ENCODE measurements around the gene RPE65.

RPE65 gene

GRCh38 chr1:68454534-68454933 is 4.8 kb upstream of the RPE65 start:
- no peaks in the 10 kb centered on the region for H3K4me1 ChIP-seq (ENCODE audit: control insufficient read depth, insufficient read depth, low read length, poor library complexity, severe bottlenecking)
- H3K4me3 ChIP-seq (ENCODE audit: insufficient read depth, low read depth, low read length, poor library complexity, severe bottlenecking): no peak overlapping the region
- no peaks in the 10 kb centered on the region for H3K36me3 ChIP-seq (ENCODE audit: control insufficient read depth, insufficient read depth, low read length)
- H3K27me3 ChIP-seq (replicated peaks; ENCODE audit: control insufficient read depth, insufficient read depth, low read length, poor library complexity, severe bottlenecking): no peaks in the 10 kb centered on the region
- H3K9me3 ChIP-seq (ENCODE audit: control insufficient read depth, low read length): no peaks in the 10 kb centered on the region
- no peak overlapping the region for H3K27ac ChIP-seq (ENCODE audit: insufficient read depth, low read length, poor library complexity, severe bottlenecking)
- DNase-seq: no peak

- Histone ChIP-seq H3K27me3 (replicated peaks; ENCODE audit: control insufficient read depth, insufficient read depth, low read length, poor library complexity, severe bottlenecking) (no peaks in the 10 kb centered on the region), H3K4me3 (ENCODE audit: insufficient read depth, low read depth, low read length, poor library complexity, severe bottlenecking) (no peak overlapping the region), H3K36me3 (ENCODE audit: control insufficient read depth, insufficient read depth, low read length) (no peaks in the 10 kb centered on the region), H3K27ac (ENCODE audit: insufficient read depth, low read length, poor library complexity, severe bottlenecking) (no peak overlapping the region), H3K4me1 (ENCODE audit: control insufficient read depth, insufficient read depth, low read length, poor library complexity, severe bottlenecking) (no peaks in the 10 kb centered on the region), H3K9me3 (ENCODE audit: control insufficient read depth, low read length) (no peaks in the 10 kb centered on the region)
- DNase-seq: no peak
Measured at GRCh38 chr1:68453060-68453670, 3.4 kb upstream of the RPE65 start.

DNA sequence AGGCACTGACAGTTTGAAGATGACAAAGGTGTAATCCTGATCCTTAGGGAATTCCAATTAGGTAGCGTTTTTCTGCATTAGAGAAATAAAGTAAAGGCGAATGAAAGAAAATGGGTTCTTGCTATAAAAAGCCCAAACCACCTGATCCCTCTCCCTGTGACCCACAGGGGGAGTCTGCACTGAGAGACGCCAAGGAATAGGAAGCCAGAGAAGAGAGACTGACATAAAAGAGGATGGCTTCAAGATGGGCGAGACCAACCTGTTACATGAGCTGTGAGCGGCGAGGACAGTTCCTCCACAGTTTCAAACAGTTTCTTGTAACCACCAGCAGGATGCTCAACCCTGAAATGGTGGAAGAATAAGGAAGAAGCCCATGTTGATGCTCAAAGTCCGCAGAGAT is 1.4 kb downstream of the RPE65 start:
- Histone ChIP-seq H3K36me3 (ENCODE audit: control insufficient read depth, insufficient read depth, low read length) (no peaks in the 10 kb centered on the region), H3K27me3 (replicated peaks; ENCODE audit: control insufficient read depth, insufficient read depth, low read length, poor library complexity, severe bottlenecking) (no peaks in the 10 kb centered on the region), H3K4me1 (ENCODE audit: control insufficient read depth, insufficient read depth, low read length, poor library complexity, severe bottlenecking) (no peaks in the 10 kb centered on the region), H3K9me3 (ENCODE audit: control insufficient read depth, low read length) (no peaks in the 10 kb centered on the region), H3K4me3 (ENCODE audit: insufficient read depth, low read depth, low read length, poor library complexity, severe bottlenecking) (no peak overlapping the region), H3K27ac (ENCODE audit: insufficient read depth, low read length, poor library complexity, severe bottlenecking) (no peak overlapping the region)
- no peak for DNase-seq

GRCh38 chr1:68445709-68446108 is 4.0 kb downstream of the RPE65 start:
- no peak overlapping the region for H3K27ac ChIP-seq (ENCODE audit: insufficient read depth, low read length, poor library complexity, severe bottlenecking)
- no peak for DNase-seq

GRCh38 chr1:68442822-68443556 is 6.8 kb downstream of the RPE65 start:
- Histone ChIP-seq H3K36me3 (ENCODE audit: control insufficient read depth, insufficient read depth, low read length) (no peaks in the 10 kb centered on the region), H3K4me3 (ENCODE audit: insufficient read depth, low read depth, low read length, poor library complexity, severe bottlenecking) (no peak overlapping the region), H3K27ac (ENCODE audit: insufficient read depth, low read length, poor library complexity, severe bottlenecking) (no peak overlapping the region)

More at GRCh38 chr1:68445709-68446108, 4.0 kb downstream of the RPE65 start:
- Histone ChIP-seq H3K4me1 (ENCODE audit: control insufficient read depth, insufficient read depth, low read length, poor library complexity, severe bottlenecking) (no peaks in the 10 kb centered on the region), H3K36me3 (ENCODE audit: control insufficient read depth, insufficient read depth, low read length) (no peaks in the 10 kb centered on the region), H3K9me3 (ENCODE audit: control insufficient read depth, low read length) (no peaks in the 10 kb centered on the region), H3K27me3 (replicated peaks; ENCODE audit: control insufficient read depth, insufficient read depth, low read length, poor library complexity, severe bottlenecking) (no peaks in the 10 kb centered on the region), H3K4me3 (ENCODE audit: insufficient read depth, low read depth, low read length, poor library complexity, severe bottlenecking) (no peak overlapping the region)

GRCh38 chr1:68442006-68442405 is 7.7 kb downstream of the RPE65 start:
- H3K27me3 ChIP-seq (replicated peaks; ENCODE audit: control insufficient read depth, insufficient read depth, low read length, poor library complexity, severe bottlenecking): no peaks in the 10 kb centered on the region
- H3K4me3 ChIP-seq (ENCODE audit: insufficient read depth, low read depth, low read length, poor library complexity, severe bottlenecking): no peak overlapping the region
- H3K36me3 ChIP-seq (ENCODE audit: control insufficient read depth, insufficient read depth, low read length): no peaks in the 10 kb centered on the region
- no peak overlapping the region for H3K27ac ChIP-seq (ENCODE audit: insufficient read depth, low read length, poor library complexity, severe bottlenecking)
- no peaks in the 10 kb centered on the region for H3K9me3 ChIP-seq (ENCODE audit: control insufficient read depth, low read length)
- no peak for DNase-seq
- no peaks in the 10 kb centered on the region for H3K4me1 ChIP-seq (ENCODE audit: control insufficient read depth, insufficient read depth, low read length, poor library complexity, severe bottlenecking)

More at GRCh38 chr1:68442822-68443556, 6.8 kb downstream of the RPE65 start:
- Histone ChIP-seq H3K4me1 (ENCODE audit: control insufficient read depth, insufficient read depth, low read length, poor library complexity, severe bottlenecking) (no peaks in the 10 kb centered on the region), H3K27me3 (replicated peaks; ENCODE audit: control insufficient read depth, insufficient read depth, low read length, poor library complexity, severe bottlenecking) (no peaks in the 10 kb centered on the region), H3K9me3 (ENCODE audit: control insufficient read depth, low read length) (no peaks in the 10 kb centered on the region)
- no peak for DNase-seq

DNA sequence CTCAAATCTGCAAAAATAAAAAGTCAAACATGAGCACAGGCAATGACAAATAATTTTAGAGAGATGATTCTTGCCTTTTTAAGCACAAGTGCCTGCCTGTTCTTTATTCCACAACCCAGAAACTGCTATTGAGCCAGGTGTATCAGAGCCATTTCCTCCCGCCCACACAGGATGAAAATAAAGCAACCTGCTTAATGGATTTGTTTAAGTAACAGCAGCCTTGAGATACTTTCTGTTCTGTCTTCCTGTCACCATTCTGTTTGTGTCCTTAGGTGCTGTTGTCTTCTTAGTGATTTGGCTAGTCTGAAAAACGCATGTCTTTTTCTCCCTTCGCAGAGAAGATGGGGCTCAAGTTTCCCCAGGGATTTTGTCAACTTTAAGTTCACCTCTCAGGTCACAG is 11.4 kb downstream of the RPE65 start:
- H3K27me3 ChIP-seq (replicated peaks; ENCODE audit: control insufficient read depth, insufficient read depth, low read length, poor library complexity, severe bottlenecking): no peaks in the 10 kb centered on the region
- no peaks in the 10 kb centered on the region for H3K9me3 ChIP-seq (ENCODE audit: control insufficient read depth, low read length)
- DNase-seq: no peak
- no peak overlapping the region for H3K4me3 ChIP-seq (ENCODE audit: insufficient read depth, low read depth, low read length, poor library complexity, severe bottlenecking)
- no peaks in the 10 kb centered on the region for H3K4me1 ChIP-seq (ENCODE audit: control insufficient read depth, insufficient read depth, low read length, poor library complexity, severe bottlenecking)
- H3K36me3 ChIP-seq (ENCODE audit: control insufficient read depth, insufficient read depth, low read length): no peaks in the 10 kb centered on the region
- no peak overlapping the region for H3K27ac ChIP-seq (ENCODE audit: insufficient read depth, low read length, poor library complexity, severe bottlenecking)

DNA sequence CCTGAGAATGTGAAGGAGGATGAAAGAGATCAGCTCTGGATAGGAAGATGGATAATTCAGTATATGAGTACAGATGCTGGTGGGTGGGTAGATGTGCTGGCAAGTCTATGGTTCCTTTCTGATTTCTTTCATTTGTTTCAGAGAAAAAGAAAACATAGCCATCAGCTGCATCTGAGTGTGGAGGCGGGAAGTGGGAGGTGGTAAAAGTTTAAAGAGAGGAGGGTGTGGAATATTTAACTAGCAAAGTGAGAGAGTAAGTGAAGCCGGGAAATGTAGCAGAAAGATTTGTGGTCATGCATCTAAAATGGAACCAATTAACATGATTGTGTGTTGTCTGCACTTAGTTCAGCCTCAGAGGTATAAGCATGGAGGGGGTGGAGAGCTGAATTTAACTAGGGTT is 16.4 kb downstream of the RPE65 start:
- Histone ChIP-seq H3K4me3 (ENCODE audit: insufficient read depth, low read depth, low read length, poor library complexity, severe bottlenecking) (no peak overlapping the region), H3K27ac (ENCODE audit: insufficient read depth, low read length, poor library complexity, severe bottlenecking) (no peak overlapping the region), H3K9me3 (ENCODE audit: control insufficient read depth, low read length) (no peaks in the 10 kb centered on the region), H3K4me1 (ENCODE audit: control insufficient read depth, insufficient read depth, low read length, poor library complexity, severe bottlenecking) (no peaks in the 10 kb centered on the region), H3K36me3 (ENCODE audit: control insufficient read depth, insufficient read depth, low read length) (no peaks in the 10 kb centered on the region), H3K27me3 (replicated peaks; ENCODE audit: control insufficient read depth, insufficient read depth, low read length, poor library complexity, severe bottlenecking) (no peaks in the 10 kb centered on the region)
- no peak for DNase-seq

DNA sequence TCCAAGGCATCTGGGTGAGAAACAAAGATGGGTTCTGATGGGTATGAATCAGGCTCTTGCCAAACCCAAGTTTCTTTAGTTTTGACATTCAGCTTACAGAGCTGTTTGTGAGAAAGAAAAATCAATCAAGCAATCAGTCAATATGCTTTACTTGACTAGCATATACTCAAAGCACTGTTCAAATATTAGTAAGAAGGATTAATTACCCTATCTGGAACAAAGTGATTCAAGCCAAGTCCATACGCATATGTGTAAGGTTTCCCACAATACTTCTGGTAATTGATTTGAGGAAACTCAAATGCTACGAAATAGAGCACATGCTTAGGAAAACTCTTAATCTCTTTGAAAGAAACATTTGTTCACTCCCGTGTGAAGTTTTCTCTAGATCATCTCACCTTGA is 18.7 kb downstream of the RPE65 start:
- Histone ChIP-seq H3K4me3 (ENCODE audit: insufficient read depth, low read depth, low read length, poor library complexity, severe bottlenecking) (no peak overlapping the region), H3K36me3 (ENCODE audit: control insufficient read depth, insufficient read depth, low read length) (no peaks in the 10 kb centered on the region), H3K4me1 (ENCODE audit: control insufficient read depth, insufficient read depth, low read length, poor library complexity, severe bottlenecking) (no peaks in the 10 kb centered on the region), H3K27ac (ENCODE audit: insufficient read depth, low read length, poor library complexity, severe bottlenecking) (no peak overlapping the region), H3K27me3 (replicated peaks; ENCODE audit: control insufficient read depth, insufficient read depth, low read length, poor library complexity, severe bottlenecking) (no peaks in the 10 kb centered on the region), H3K9me3 (ENCODE audit: control insufficient read depth, low read length) (no peaks in the 10 kb centered on the region)
- no peak for DNase-seq

DNA sequence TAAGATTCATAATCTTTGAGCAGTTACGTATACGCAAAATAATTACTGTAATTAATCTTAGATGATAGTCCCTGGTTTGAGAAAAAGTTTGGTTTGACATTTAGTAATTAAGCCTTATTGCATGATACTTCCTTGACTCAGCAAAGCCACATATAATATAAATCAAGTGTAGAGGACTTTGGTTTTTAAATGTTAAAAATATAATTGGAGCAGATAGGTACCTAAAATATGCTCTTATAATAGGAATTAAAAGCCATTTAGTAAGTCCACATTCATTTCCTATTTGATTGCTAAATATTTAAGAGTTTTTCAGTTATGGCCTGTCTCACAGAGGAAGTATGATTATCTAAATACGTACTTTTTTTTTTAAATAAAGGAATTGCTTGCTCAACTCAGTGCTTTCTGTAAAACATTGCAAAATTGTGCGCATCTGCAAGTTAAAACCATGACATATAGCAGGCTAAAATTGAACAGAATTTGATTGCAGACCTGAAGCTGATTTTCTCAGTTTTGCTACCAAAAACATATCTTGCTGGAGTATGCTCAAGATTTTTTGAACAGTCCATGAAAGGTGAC is 20.4 kb downstream of the RPE65 start:
- Histone ChIP-seq H3K27ac (ENCODE audit: insufficient read depth, low read length, poor library complexity, severe bottlenecking) (no peak overlapping the region), H3K27me3 (replicated peaks; ENCODE audit: control insufficient read depth, insufficient read depth, low read length, poor library complexity, severe bottlenecking) (no peaks in the 10 kb centered on the region), H3K9me3 (ENCODE audit: control insufficient read depth, low read length) (no peaks in the 10 kb centered on the region), H3K36me3 (ENCODE audit: control insufficient read depth, insufficient read depth, low read length) (no peaks in the 10 kb centered on the region), H3K4me3 (ENCODE audit: insufficient read depth, low read depth, low read length, poor library complexity, severe bottlenecking) (no peak overlapping the region), H3K4me1 (ENCODE audit: control insufficient read depth, insufficient read depth, low read length, poor library complexity, severe bottlenecking) (no peaks in the 10 kb centered on the region)
- no peak for DNase-seq

Data from effector memory CD4-positive, alpha-beta T cell (primary cell).